Ovary (tissue), 3 donors: Measurements from ENCODE around the gene IL23A.

Experiments used
- EP300 ChIP-seq: sonication (generic); formaldehyde crosslinking; IDR thresholded peaks from one replicate; pipeline ENCODE4 v1.6.1; 2017; ENCODE audit warnings: antibody characterized with exemption
- TF ChIP-seq, protein P1 (sequence below), 3 donors: fragments of 450-650 bp in 2 of 3; fragments of 200-600 bp in 1 of 3; IDR thresholded peaks; one replicate each; pipeline versions ENCODE4 v1.5.1 to v1.8.0; 2016 to 2022; ENCODE audit warnings: antibody characterized with exemption in 3 of 3, mild to moderate bottlenecking in 1 of 3
- donor health status: DM: no; HTN: no; CAD: no.

GRCh38 chr12:56374726-56375597, 36.3 kb downstream of the IL23A start:
- TF ChIP-seq, protein P1, sequence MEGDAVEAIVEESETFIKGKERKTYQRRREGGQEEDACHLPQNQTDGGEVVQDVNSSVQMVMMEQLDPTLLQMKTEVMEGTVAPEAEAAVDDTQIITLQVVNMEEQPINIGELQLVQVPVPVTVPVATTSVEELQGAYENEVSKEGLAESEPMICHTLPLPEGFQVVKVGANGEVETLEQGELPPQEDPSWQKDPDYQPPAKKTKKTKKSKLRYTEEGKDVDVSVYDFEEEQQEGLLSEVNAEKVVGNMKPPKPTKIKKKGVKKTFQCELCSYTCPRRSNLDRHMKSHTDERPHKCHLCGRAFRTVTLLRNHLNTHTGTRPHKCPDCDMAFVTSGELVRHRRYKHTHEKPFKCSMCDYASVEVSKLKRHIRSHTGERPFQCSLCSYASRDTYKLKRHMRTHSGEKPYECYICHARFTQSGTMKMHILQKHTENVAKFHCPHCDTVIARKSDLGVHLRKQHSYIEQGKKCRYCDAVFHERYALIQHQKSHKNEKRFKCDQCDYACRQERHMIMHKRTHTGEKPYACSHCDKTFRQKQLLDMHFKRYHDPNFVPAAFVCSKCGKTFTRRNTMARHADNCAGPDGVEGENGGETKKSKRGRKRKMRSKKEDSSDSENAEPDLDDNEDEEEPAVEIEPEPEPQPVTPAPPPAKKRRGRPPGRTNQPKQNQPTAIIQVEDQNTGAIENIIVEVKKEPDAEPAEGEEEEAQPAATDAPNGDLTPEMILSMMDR (IDR thresholded peaks at IDR 0.05) = no peak
- TF ChIP-seq EP300 = no peak
